SK-N-SH treated with all-trans-retinoic acid at 6 μM for 48 hours (cell line): ENCODE results near the gene HECTD4.
A peak's percentile ranks its signal among the peaks of the same experiment; 100 is the strongest.

Source experiments
- ATAC-seq: fragments of 200-7000 bp; cut with Tn5 transposase; 3 replicates; pipeline ENCODE4 v1.9.1; 2020; ENCODE audit warnings: mild to moderate bottlenecking, moderate library complexity
- ARNTL ChIP-seq: fragments of 450-650 bp; formaldehyde crosslinking; IDR thresholded peaks from 2 replicates; pipeline ENCODE4 v1.5.0; 2020; ENCODE audit warnings: low read depth, mild to moderate bottlenecking, moderate library complexity, borderline replicate concordance
- BACH2 ChIP-seq: fragments of 250-450 bp; sonication (Bioruptor Pico); IDR thresholded peaks from 2 replicates; pipeline ENCODE4 v1.9.0; 2021; ENCODE audit warnings: mild to moderate bottlenecking, borderline replicate concordance
- CSDC2 ChIP-seq: fragments of 250-450 bp; sonication (Bioruptor Pico); IDR thresholded peaks from 2 replicates; pipeline ENCODE4 v1.5.0; 2020; ENCODE audit warnings: mild to moderate bottlenecking, moderate library complexity
- CSRNP3 ChIP-seq: fragments of 250-450 bp; sonication (Bioruptor Pico); IDR thresholded peaks from 2 replicates; pipeline ENCODE4 v1.5.1; 2021; ENCODE audit warnings: mild to moderate bottlenecking, moderate library complexity
- ESRRG ChIP-seq: fragments of 250-450 bp; sonication (Bioruptor Pico); IDR thresholded peaks from 2 replicates; pipeline ENCODE4 v1.6.1; 2021; ENCODE audit warnings: mild to moderate bottlenecking
- ISL1 ChIP-seq: fragments of 250-450 bp; sonication (Bioruptor Pico); IDR thresholded peaks from 2 replicates; pipeline ENCODE4 v2.1.2; 2022; ENCODE audit warnings: mild to moderate bottlenecking, moderate library complexity
- OSR1 ChIP-seq: fragments of 250-450 bp; sonication (Bioruptor Pico); IDR thresholded peaks from 2 replicates; pipeline ENCODE4 v1.8.0; 2022; ENCODE audit warnings: moderate library complexity, mild to moderate bottlenecking, inconsistent platforms
- PATZ1 ChIP-seq: fragments of 250-450 bp; sonication (Bioruptor Pico); IDR thresholded peaks from 2 replicates; pipeline ENCODE4 v1.8.0; 2020; ENCODE audit warnings: mild to moderate bottlenecking, moderate library complexity, borderline replicate concordance
- RARB ChIP-seq: fragments of 250-450 bp; sonication (Bioruptor Pico); IDR thresholded peaks from 2 replicates; pipeline ENCODE4 v1.8.0; 2021; ENCODE audit warnings: mild to moderate bottlenecking, moderate library complexity
- SNAI2 ChIP-seq: fragments of 250-450 bp; sonication (Bioruptor Pico); IDR thresholded peaks from 2 replicates; pipeline ENCODE4 v1.5.0; 2020; ENCODE audit warnings: mild to moderate bottlenecking, moderate library complexity
- TCF4 ChIP-seq: fragments of 250-450 bp; sonication (Bioruptor Pico); IDR thresholded peaks from 2 replicates; pipeline ENCODE4 v1.8.0; 2021; ENCODE audit warnings: mild to moderate bottlenecking, moderate library complexity, borderline replicate concordance
- TSHZ2 ChIP-seq: fragments of 250-450 bp; sonication (Bioruptor Pico); IDR thresholded peaks from 2 replicates; pipeline ENCODE4 v1.5.0; 2020; ENCODE audit warnings: mild to moderate bottlenecking, moderate library complexity
- ZC3H10 ChIP-seq: fragments of 250-450 bp; sonication (Bioruptor Pico); IDR thresholded peaks from 2 replicates; pipeline ENCODE4 v1.5.1; 2021; ENCODE audit warnings: mild to moderate bottlenecking, moderate library complexity
- ZFP3 ChIP-seq: fragments of 250-450 bp; sonication (Bioruptor Pico); IDR thresholded peaks from 2 replicates; pipeline ENCODE4 v1.5.0; 2020; ENCODE audit warnings: mild to moderate bottlenecking, moderate library complexity
- ZNF565 ChIP-seq: fragments of 450-650 bp; formaldehyde crosslinking; conservative IDR thresholded peaks from 2 replicates; pipeline ENCODE4 v1.5.0; 2020; ENCODE audit warnings: low read depth, mild to moderate bottlenecking, moderate library complexity
- ZNF70 ChIP-seq: fragments of 450-650 bp; formaldehyde crosslinking; IDR thresholded peaks from 2 replicates; pipeline ENCODE4 v1.5.0; 2020; ENCODE audit warnings: mild to moderate bottlenecking, moderate library complexity
- ZNF8 ChIP-seq: fragments of 450-650 bp; formaldehyde crosslinking; IDR thresholded peaks from 2 replicates; pipeline ENCODE4 v1.5.0; 2020; ENCODE audit warnings: mild to moderate bottlenecking, moderate library complexity

The HECTD4 gene

GRCh38 chr12:112199136-112199535, 183.1 kb downstream of the HECTD4 start:
- ATAC-seq: no peak
- TF ChIP-seq BACH2 (CRISPR knock-in tag) (no peak), ZNF70 (no peak), TSHZ2 (no peak), ZNF565 (CRISPR knock-in tag) (no peak), ZFP3 (CRISPR knock-in tag) (no peak), RARB (CRISPR knock-in tag) (no peak)

- peak; percentile 99 for ATAC-seq
- TF ChIP-seq PATZ1 (CRISPR knock-in tag) (no peak), CSRNP3 (no peak), OSR1 (CRISPR knock-in tag) (no peak), SNAI2 (no peak), ZC3H10 (CRISPR knock-in tag) (no peak), ZFP3 (CRISPR knock-in tag) (no peak), BACH2 (CRISPR knock-in tag) (no peak), CSDC2 (CRISPR knock-in tag) (no peak), ZNF8 (no peak), ZNF70 (no peak), ESRRG (CRISPR knock-in tag) (no peak), ARNTL (CRISPR knock-in tag) (no peak), TSHZ2 (no peak), TCF4 (no peak)
Measured at GRCh38 chr12:112198120-112198733, 184.0 kb downstream of the HECTD4 start.

GRCh38 chr12:112196196-112196875, 185.9 kb downstream of the HECTD4 start:
- ATAC-seq: no peak
- TF ChIP-seq ESRRG (CRISPR knock-in tag) (no peak), CSRNP3 (no peak), SNAI2 (no peak), CSDC2 (CRISPR knock-in tag) (no peak), ZC3H10 (CRISPR knock-in tag) (no peak), ZNF565 (CRISPR knock-in tag) (no peak), ISL1 (CRISPR knock-in tag) (no peak)
- TF ChIP-seq, all 23 proteins: peak for 0
